HG03378 (cell line): ENCODE data around the gene MPP3.
"Not testable (repeated sequence)": the region's sequence is repeated elsewhere in the genome, so short reads cannot be mapped to it uniquely, and the experiment has no call there.

Experiments used
- ATAC-seq: cut with Tn5 transposase; IDR thresholded peaks from one replicate; pipeline ENCODE4 v1.9.1; 2021; ENCODE audit warnings: mild to moderate bottlenecking, moderate library complexity; ENCODE audit not compliant: unreplicated experiment

MPP3 gene

GRCh38 chr17:43809121-43809520 is 23.8 kb downstream of the MPP3 start:
- ATAC-seq, result no peak

- ATAC-seq, result no peak
Observed at GRCh38 chr17:43808076-43808475, 24.9 kb downstream of the MPP3 start.

GRCh38 chr17:43805117-43805516 is 27.8 kb downstream of the MPP3 start:
- no peak for ATAC-seq

GRCh38 chr17:43803758-43804157 is 29.2 kb downstream of the MPP3 start:
- ATAC-seq, result no peak

- no peak for ATAC-seq
Observed at GRCh38 chr17:43801844-43802243, 31.1 kb downstream of the MPP3 start.

- no peak for ATAC-seq
Observed at GRCh38 chr17:43800736-43801135, 32.2 kb downstream of the MPP3 start.

GRCh38 chr17:43799047-43799446 is 33.9 kb downstream of the MPP3 start:
- ATAC-seq, result no peak

- ATAC-seq, result not testable (repeated sequence)
Observed at GRCh38 chr17:43798024-43798423, 34.9 kb downstream of the MPP3 start.

- not testable (repeated sequence) for ATAC-seq
Observed at GRCh38 chr17:43792668-43793067, 40.3 kb downstream of the MPP3 start.

GRCh38 chr17:43791589-43791988 is 41.4 kb downstream of the MPP3 start:
- no peak for ATAC-seq

GRCh38 chr17:43790311-43790940 is 42.5 kb downstream of the MPP3 start:
- no peak for ATAC-seq

- ATAC-seq, result no peak
Observed at GRCh38 chr17:43789482-43789881, 43.5 kb downstream of the MPP3 start.

GRCh38 chr17:43788540-43788939 is 44.4 kb downstream of the MPP3 start:
- no peak for ATAC-seq

GRCh38 chr17:43787728-43788127 is 45.2 kb downstream of the MPP3 start:
- ATAC-seq, result no peak

- no peak for ATAC-seq
Observed at GRCh38 chr17:43784628-43785101, 48.3 kb downstream of the MPP3 start.

- no peak for ATAC-seq
Observed at GRCh38 chr17:43784068-43784467, 48.9 kb downstream of the MPP3 start.

- no peak for ATAC-seq
Observed at GRCh38 chr17:43782913-43783680, 49.8 kb downstream of the MPP3 start.

- ATAC-seq, result no peak
Observed at GRCh38 chr17:43780135-43780534, 52.8 kb downstream of the MPP3 start, which contains the start of gene CFAP97D1. Gene CFAP97D1, plus strand, starts transcription at chr17:43780435. Its CDS starts 28 bp downstream, at chr17:43780463.

- no peak for ATAC-seq
Observed at GRCh38 chr17:43779145-43780125, 53.5 kb downstream of the MPP3 start.

- ATAC-seq, result no peak
Observed at GRCh38 chr17:43778337-43779144, 54.4 kb downstream of the MPP3 start, which contains the start of gene DUSP3. Gene DUSP3, minus strand, starts transcription at chr17:43778977. Its CDS starts 53 bp downstream, at chr17:43778924.
